ENCODE measurements around the gene SORCS2.

SORCS2 gene

DNA sequence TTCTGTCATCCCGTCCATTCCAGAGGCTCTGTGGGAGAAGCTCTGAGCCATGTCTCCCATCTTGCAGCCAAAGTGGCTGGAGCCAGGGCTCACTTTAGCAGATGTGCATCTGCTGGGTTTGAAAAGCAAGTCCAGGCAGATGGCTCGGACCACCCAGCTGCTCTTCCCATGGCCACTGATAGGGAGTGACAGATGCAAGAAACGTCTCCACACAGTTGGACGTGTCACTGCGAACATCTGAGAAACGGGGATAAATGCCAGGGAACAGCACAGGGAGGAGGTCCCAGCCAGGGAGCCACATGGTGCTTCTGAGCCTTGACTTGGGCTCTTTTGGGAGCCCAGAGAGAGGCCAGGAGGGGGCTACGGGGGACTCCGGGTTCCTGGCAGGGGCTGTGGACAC, 505.0 kb downstream of the SORCS2 start:
- Histone ChIP-seq H3K4me3 (no peak overlapping the region), H3K9ac (ENCODE audit: insufficient read length) (no peak overlapping the region)
- TF ChIP-seq FOXP2 (optimal IDR thresholded peaks at IDR 0.05; ENCODE audit: control extremely low read depth, extremely low read length, insufficient read depth) (no peak), EZH2 (IDR thresholded peaks at IDR 0.05) (no peak), POLR2AphosphoS5 (IDR thresholded peaks at IDR 0.05; ENCODE audit: borderline replicate concordance, low read depth, low read length) (no peak)

DNA sequence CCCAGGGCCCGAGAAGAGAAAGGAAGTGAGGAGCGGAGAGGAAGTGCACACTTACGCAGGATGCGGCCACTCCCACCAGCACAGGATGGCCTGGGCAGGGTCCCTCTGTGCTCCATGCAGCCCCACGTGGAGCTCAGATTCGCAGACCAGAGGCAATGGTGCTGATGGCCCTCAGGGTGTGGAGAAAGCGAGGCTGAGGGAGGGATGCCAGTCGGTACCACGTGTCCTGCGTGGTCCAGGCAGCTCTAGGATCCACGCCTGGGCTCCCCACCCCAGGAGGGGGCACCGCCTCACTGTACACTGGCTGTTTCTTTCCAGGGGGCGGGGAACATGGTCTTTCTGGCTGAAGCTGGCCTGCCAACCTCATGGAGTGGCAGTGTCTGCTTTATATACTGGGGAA, 505.5 kb downstream of the SORCS2 start:
- H3K4me3 ChIP-seq: no peak overlapping the region
- no peaks in the 10 kb centered on the region for H3K9me3 ChIP-seq (ENCODE audit: low read depth, low read length)
- no peak overlapping the region for H3K9ac ChIP-seq (ENCODE audit: insufficient read length)
- H3K27ac ChIP-seq: no peak overlapping the region
- TF ChIP-seq FOXP2 (optimal IDR thresholded peaks at IDR 0.05; ENCODE audit: control extremely low read depth, extremely low read length, insufficient read depth) (no peak), EZH2 (IDR thresholded peaks at IDR 0.05) (no peak), POLR2AphosphoS5 (IDR thresholded peaks at IDR 0.05; ENCODE audit: borderline replicate concordance, low read depth, low read length) (no peak)
- no peak for DNase-seq (ENCODE audit: low read depth, low spot score)
- H3K36me3 ChIP-seq (ENCODE audit: insufficient read depth, low read length): no peaks in the 10 kb centered on the region

More for the DNA sequence above, 505.0 kb downstream of the SORCS2 start:
- Histone ChIP-seq H3K9me3 (ENCODE audit: low read depth, low read length) (no peaks in the 10 kb centered on the region), H3K36me3 (ENCODE audit: insufficient read depth, low read length) (no peaks in the 10 kb centered on the region), H3K27ac (no peak overlapping the region)
- no peak for DNase-seq (ENCODE audit: low read depth, low spot score)

DNA sequence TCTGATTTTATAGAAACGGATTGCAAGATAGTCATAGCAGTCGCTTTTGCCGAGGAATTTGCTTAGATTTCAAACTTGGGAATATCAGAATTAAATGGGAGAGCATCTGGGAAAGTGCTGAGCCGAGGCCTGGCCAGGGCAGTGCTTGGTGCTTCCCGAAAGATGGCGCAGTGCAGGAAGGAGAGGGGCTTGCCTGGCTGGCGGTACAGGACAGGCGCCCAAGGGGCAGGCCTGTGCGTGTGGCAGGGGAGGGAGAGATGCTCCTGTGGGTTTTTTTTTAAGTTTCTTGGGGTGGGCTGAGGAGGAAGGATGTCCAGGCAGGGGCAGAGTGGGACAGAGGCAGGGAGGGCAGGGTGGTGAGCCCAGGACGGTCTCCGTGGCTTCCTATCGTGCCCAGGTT, 506.2 kb downstream of the SORCS2 start:
- H3K27ac ChIP-seq: no peak overlapping the region
- H3K36me3 ChIP-seq (ENCODE audit: insufficient read depth, low read length): no peaks in the 10 kb centered on the region
- TF ChIP-seq FOXP2 (optimal IDR thresholded peaks at IDR 0.05; ENCODE audit: control extremely low read depth, extremely low read length, insufficient read depth): no peak
- TF ChIP-seq POLR2AphosphoS5 (IDR thresholded peaks at IDR 0.05; ENCODE audit: borderline replicate concordance, low read depth, low read length): no peak
- TF ChIP-seq EZH2 (IDR thresholded peaks at IDR 0.05): no peak
- no peak overlapping the region for H3K9ac ChIP-seq (ENCODE audit: insufficient read length)
- no peak for DNase-seq (ENCODE audit: low read depth, low spot score)
- H3K4me3 ChIP-seq: no peak overlapping the region
- H3K9me3 ChIP-seq (ENCODE audit: low read depth, low read length): no peaks in the 10 kb centered on the region

DNA sequence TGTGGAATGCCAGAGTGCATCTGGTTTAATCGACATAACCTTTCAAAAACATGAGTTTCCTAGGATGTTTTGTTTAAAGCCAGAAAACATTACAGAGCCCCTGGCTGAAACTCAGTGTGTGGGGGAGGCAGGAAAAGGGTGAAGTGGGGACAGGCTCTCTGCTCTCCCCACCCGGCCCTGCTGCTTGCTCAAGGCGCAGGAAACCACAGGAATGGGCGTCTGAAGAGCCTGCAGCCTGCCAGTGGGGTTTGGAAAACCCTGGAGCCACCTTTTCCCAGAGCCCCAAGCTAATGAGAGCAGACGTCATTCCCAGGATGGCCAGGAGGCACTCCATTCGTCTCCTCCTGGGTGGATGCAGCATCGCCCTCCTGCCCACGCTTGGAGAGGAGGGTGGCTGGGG, 506.7 kb downstream of the SORCS2 start:
- Histone ChIP-seq H3K36me3 (ENCODE audit: insufficient read depth, low read length) (no peaks in the 10 kb centered on the region), H3K9ac (ENCODE audit: insufficient read length) (no peak overlapping the region), H3K9me3 (ENCODE audit: low read depth, low read length) (no peaks in the 10 kb centered on the region), H3K27ac (no peak overlapping the region), H3K4me3 (no peak overlapping the region)
- no peak for DNase-seq (ENCODE audit: low read depth, low spot score)
- TF ChIP-seq FOXP2 (optimal IDR thresholded peaks at IDR 0.05; ENCODE audit: control extremely low read depth, extremely low read length, insufficient read depth): no peak
- no peak for TF ChIP-seq POLR2AphosphoS5 (IDR thresholded peaks at IDR 0.05; ENCODE audit: borderline replicate concordance, low read depth, low read length)
- TF ChIP-seq EZH2 (IDR thresholded peaks at IDR 0.05): no peak

DNA sequence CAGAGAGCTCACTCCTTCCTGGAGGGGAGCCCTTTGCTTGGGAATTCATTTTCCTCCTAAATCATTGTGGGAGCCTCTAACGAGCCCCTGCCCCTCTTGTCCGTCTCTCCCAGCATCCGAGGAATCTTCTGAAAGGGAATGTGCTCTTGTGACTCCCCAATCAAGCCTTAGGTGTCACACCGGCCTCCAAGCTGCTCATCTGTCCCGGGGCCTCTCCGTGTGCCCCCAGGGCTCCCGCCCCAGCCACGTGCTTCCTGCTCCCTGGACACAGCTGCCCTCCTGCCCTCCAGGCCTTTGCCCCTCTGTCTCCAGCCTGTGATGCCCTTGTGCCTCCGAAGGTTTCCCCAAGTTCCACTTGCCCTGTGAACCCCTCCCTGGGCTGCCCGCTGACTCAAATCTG, 507.5 kb downstream of the SORCS2 start:
- Histone ChIP-seq H3K27ac (no peak overlapping the region), H3K9me3 (ENCODE audit: low read depth, low read length) (no peaks in the 10 kb centered on the region), H3K4me3 (no peak overlapping the region)

DNA sequence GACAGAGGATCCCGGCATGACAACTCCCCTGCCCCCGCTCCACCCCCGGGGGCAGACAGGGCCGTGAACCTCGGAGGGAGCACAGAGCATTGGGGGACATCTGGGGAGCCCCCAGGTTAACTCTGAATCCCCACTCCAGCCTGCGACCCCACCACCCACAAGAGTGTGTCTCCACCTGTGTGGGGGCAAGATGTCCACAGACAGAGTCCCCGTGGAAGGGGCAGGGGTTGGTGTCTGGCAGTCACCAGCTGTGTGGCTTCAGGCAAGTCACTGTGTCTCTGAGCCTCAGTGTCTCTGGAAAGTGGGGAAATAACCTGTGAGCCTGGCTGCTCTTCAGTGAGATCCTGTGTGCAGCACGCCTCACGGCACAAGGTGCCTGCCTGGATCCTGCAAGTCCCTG, 508.3 kb downstream of the SORCS2 start:
- no peak overlapping the region for H3K9ac ChIP-seq (ENCODE audit: insufficient read length)
- no peaks in the 10 kb centered on the region for H3K36me3 ChIP-seq (ENCODE audit: insufficient read depth, low read length)
- TF ChIP-seq FOXP2 (optimal IDR thresholded peaks at IDR 0.05; ENCODE audit: control extremely low read depth, extremely low read length, insufficient read depth) (no peak), POLR2AphosphoS5 (IDR thresholded peaks at IDR 0.05; ENCODE audit: borderline replicate concordance, low read depth, low read length) (no peak), EZH2 (IDR thresholded peaks at IDR 0.05) (no peak)
- no peak overlapping the region for H3K27ac ChIP-seq
- H3K4me3 ChIP-seq: no peak overlapping the region
- no peaks in the 10 kb centered on the region for H3K9me3 ChIP-seq (ENCODE audit: low read depth, low read length)
- no peak for DNase-seq (ENCODE audit: low read depth, low spot score)

More for the DNA sequence above, 507.5 kb downstream of the SORCS2 start:
- TF ChIP-seq FOXP2 (optimal IDR thresholded peaks at IDR 0.05; ENCODE audit: control extremely low read depth, extremely low read length, insufficient read depth): no peak
- no peak for TF ChIP-seq POLR2AphosphoS5 (IDR thresholded peaks at IDR 0.05; ENCODE audit: borderline replicate concordance, low read depth, low read length)
- Histone ChIP-seq H3K9ac (ENCODE audit: insufficient read length) (no peak overlapping the region), H3K36me3 (ENCODE audit: insufficient read depth, low read length) (no peaks in the 10 kb centered on the region)
- DNase-seq (ENCODE audit: low read depth, low spot score): no peak

DNA sequence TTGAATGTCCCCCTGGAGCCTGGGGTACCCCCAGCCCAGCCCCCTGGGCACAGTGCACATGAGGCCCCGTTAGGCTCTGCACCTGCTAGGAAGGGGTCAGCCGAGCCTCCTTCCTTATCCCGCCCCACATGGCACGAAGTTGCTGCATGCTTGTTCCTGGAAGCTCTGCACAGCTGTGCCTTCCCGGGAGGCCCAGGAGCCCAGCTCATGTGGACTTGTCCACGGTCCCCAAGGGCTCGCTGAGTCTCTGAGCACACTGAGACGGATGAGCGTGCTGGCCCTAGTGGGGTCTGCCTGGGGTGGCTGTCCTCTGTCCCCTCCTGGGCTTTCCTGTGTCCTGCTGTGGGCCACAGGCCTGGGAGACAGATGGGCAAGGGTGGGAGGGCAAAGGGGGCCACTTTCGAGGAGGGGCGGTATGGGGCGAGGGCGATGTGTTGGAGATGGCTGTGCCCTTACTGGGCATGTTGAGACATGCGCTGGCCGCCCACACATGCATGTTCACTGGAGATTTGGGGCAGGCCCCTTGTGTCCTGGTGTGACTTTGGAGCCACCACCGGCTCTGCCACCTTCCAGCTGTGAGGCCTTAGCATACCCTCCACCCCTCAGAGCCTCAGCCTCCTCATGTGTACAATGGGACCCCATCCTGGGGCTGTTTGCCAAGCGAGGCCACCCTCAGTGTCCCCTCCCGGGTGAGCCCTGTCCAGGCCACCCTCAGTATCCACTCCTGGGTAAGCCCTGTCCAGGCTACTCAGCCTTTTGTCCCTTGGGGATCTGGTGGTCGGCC, 509.7 kb downstream of the SORCS2 start:
- no peaks in the 10 kb centered on the region for H3K9me3 ChIP-seq (ENCODE audit: low read depth, low read length)
- DNase-seq (ENCODE audit: low read depth, low spot score): no peak
- TF ChIP-seq POLR2AphosphoS5 (IDR thresholded peaks at IDR 0.05; ENCODE audit: borderline replicate concordance, low read depth, low read length) (no peak), EZH2 (IDR thresholded peaks at IDR 0.05) (no peak), FOXP2 (optimal IDR thresholded peaks at IDR 0.05; ENCODE audit: control extremely low read depth, extremely low read length, insufficient read depth) (no peak)

DNA sequence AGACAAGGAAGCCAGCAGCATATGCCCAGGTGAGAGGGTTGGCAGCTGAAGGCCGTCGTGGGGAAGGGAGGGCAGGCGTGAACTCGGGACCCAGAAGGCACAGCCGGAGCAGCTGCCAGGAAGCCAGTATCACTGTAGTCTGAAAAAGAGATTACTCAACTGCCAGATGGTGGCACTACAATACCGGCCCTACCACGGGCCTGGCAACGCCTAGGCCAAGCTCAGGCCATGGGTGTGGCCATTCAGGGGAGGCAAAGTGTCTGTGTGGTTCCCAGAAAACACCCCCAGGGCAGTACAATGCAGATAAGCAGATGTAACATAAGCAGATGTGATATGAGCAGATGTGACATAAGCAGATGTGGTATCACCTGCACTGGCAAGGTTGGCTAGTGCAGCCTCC, 511.4 kb downstream of the SORCS2 start:
- TF ChIP-seq EZH2 (IDR thresholded peaks at IDR 0.05) (no peak), FOXP2 (optimal IDR thresholded peaks at IDR 0.05; ENCODE audit: control extremely low read depth, extremely low read length, insufficient read depth) (no peak), POLR2AphosphoS5 (IDR thresholded peaks at IDR 0.05; ENCODE audit: borderline replicate concordance, low read depth, low read length) (no peak)
- no peak overlapping the region for H3K9ac ChIP-seq (ENCODE audit: insufficient read length)
- no peak overlapping the region for H3K4me3 ChIP-seq
- no peaks in the 10 kb centered on the region for H3K36me3 ChIP-seq (ENCODE audit: insufficient read depth, low read length)
- no peaks in the 10 kb centered on the region for H3K9me3 ChIP-seq (ENCODE audit: low read depth, low read length)
- DNase-seq (ENCODE audit: low read depth, low spot score): no peak
- H3K27ac ChIP-seq: no peak overlapping the region

More for the DNA sequence above, 509.7 kb downstream of the SORCS2 start:
- H3K9ac ChIP-seq (ENCODE audit: insufficient read length): no peak overlapping the region
- H3K27ac ChIP-seq: no peak overlapping the region
- no peaks in the 10 kb centered on the region for H3K36me3 ChIP-seq (ENCODE audit: insufficient read depth, low read length)
- no peak overlapping the region for H3K4me3 ChIP-seq

DNA sequence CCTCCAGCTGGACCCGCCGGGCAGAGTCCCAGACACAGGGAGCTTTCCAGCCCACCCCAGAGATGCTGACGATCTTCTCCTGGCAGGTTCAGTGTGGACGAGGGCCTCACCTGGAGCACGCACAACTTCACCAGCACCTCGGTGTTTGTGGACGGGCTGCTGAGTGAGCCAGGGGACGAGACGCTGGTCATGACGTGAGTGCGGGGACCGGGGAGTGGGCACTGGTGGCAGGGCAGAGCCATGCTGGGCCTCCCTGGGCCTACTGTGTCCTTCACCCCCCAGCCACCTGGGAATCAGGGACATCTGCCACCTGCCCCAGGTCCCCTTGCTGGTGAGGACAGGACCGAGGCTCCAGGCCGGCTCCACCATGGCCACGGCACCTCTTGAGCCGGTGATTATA, 511.8 kb downstream of the SORCS2 start:
- H3K9ac ChIP-seq (ENCODE audit: insufficient read length): no peak overlapping the region
- no peak overlapping the region for H3K4me3 ChIP-seq
- DNase-seq (ENCODE audit: low read depth, low spot score): no peak
- H3K9me3 ChIP-seq (ENCODE audit: low read depth, low read length): no peaks in the 10 kb centered on the region
- no peaks in the 10 kb centered on the region for H3K36me3 ChIP-seq (ENCODE audit: insufficient read depth, low read length)
- TF ChIP-seq EZH2 (IDR thresholded peaks at IDR 0.05): no peak
- no peak for TF ChIP-seq POLR2AphosphoS5 (IDR thresholded peaks at IDR 0.05; ENCODE audit: borderline replicate concordance, low read depth, low read length)
- no peak for TF ChIP-seq FOXP2 (optimal IDR thresholded peaks at IDR 0.05; ENCODE audit: control extremely low read depth, extremely low read length, insufficient read depth)
- no peak overlapping the region for H3K27ac ChIP-seq

Measured in SK-N-MC (cell line).